Measurements from ENCODE around the gene MGRN1.

DNA sequence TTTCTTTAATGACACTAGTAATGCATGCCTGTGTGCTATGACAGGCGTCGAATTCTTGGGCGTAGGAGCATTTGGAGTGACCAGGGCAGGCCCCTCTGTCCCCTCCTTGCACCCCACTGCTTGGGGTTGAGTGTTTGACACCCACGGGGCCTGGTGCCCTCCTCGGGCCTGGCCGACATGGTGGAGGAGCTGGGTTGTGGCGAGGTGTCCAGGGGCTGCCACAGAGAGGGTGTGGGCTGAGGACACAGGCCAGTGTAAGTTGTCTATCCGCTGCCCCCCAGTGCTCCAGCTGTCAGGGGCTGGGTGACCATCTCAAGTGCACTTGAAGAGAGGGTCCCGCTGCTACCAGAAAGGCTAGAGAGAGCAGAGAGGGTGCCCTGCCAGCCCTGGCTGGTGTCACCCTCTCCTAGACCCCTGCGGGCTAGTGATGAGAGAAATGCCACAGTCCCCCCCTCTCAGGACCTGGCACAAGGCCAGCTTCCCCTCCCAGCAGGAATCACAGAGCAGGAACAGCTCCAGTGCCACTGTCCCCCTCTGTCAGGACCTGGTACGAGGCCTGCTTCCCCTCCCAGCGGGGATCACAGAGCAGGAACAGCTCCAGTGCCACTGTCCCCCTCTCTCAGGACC lies 30.5 kb downstream of the MGRN1 start:
- TF ChIP-seq ZNF274 (IDR thresholded peaks at IDR 0.05; ENCODE audit: low read depth, low read length) (no peak), SUZ12 (IDR thresholded peaks at IDR 0.05; ENCODE audit: extremely low read depth, insufficient read depth, insufficient read length) (no peak), YY1 (IDR thresholded peaks at IDR 0.05; ENCODE audit: insufficient read depth, insufficient read length) (no peak)

Data from NT2/D1 (cell line).